SK-N-SH treated with all-trans-retinoic acid at 6 μM for 48 hours (cell line): Measurements from ENCODE around the gene RNASEH2B.

Source experiments
- BACH2 ChIP-seq: fragments of 250-450 bp; sonication (Bioruptor Pico); IDR thresholded peaks from 2 replicates; pipeline ENCODE4 v1.9.0; 2021; ENCODE audit warnings: mild to moderate bottlenecking, borderline replicate concordance
- ESRRG ChIP-seq: fragments of 250-450 bp; sonication (Bioruptor Pico); IDR thresholded peaks from 2 replicates; pipeline ENCODE4 v1.6.1; 2021; ENCODE audit warnings: mild to moderate bottlenecking
- ZNF8 ChIP-seq: fragments of 450-650 bp; formaldehyde crosslinking; IDR thresholded peaks from 2 replicates; pipeline ENCODE4 v1.5.0; 2020; ENCODE audit warnings: mild to moderate bottlenecking, moderate library complexity
- TF ChIP-seq, protein P1 (sequence below): fragments of 250-450 bp; sonication (Bioruptor Pico); IDR thresholded peaks from 2 replicates; pipeline ENCODE4 v1.8.0; 2020; ENCODE audit warnings: mild to moderate bottlenecking, moderate library complexity, borderline replicate concordance

- TF ChIP-seq, protein P1, sequence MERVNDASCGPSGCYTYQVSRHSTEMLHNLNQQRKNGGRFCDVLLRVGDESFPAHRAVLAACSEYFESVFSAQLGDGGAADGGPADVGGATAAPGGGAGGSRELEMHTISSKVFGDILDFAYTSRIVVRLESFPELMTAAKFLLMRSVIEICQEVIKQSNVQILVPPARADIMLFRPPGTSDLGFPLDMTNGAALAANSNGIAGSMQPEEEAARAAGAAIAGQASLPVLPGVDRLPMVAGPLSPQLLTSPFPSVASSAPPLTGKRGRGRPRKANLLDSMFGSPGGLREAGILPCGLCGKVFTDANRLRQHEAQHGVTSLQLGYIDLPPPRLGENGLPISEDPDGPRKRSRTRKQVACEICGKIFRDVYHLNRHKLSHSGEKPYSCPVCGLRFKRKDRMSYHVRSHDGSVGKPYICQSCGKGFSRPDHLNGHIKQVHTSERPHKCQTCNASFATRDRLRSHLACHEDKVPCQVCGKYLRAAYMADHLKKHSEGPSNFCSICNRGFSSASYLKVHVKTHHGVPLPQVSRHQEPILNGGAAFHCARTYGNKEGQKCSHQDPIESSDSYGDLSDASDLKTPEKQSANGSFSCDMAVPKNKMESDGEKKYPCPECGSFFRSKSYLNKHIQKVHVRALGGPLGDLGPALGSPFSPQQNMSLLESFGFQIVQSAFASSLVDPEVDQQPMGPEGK, result no peak
- no peak for TF ChIP-seq ZNF8 (CRISPR knock-in tag)
- TF ChIP-seq ESRRG (CRISPR knock-in tag), result no peak
- TF ChIP-seq BACH2, result no peak
Measured at GRCh38 chr13:50955798-50956197, 46.2 kb downstream of the RNASEH2B start.
